ENCODE data around the gene MXD4.

Gene MXD4

DNA sequence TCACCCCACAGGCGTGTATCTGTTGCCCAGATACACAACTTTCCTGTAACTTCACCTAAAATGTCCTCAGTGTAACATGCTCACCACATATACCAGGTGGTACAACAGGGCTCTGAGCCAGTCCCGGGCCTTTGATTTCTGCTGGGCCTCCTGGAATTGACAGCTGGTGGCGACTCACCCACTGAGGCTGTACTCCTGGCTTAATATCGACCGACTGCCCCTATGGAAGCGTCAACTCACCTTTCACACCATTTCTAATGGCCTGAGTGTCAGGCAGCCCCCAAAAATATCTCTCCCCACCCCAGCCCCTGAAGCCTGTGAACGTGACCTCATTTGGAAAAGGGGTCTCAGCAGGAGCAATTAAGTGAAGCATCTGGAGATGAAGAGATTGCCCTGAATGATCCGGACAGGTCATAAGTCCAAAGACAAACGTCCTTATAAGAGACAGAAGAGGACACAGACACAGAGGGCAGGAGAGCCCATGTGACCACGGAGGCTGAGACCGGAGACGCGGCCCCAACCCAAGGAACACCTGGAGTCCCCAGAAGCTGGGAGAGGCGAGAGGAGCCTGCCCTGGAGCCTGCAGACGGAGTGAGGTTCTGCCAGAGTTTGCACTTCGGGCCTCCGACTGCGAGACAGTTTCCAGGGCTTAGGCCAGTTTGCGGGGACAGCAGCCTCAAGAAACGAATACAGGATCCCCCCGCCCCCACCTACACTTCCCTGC, 12.6 kb upstream of the MXD4 start:
- Histone ChIP-seq H3K4me1 (ENCODE audit: control insufficient read depth in 1 of 2, insufficient read depth in 2 of 2, low read length in 2 of 2) (no peaks in the 10 kb centered on the region), H3K9ac (ENCODE audit: low read depth in 1 of 2, low read length in 2 of 2) (no peak overlapping the region), H3K9me3 (ENCODE audit: control insufficient read depth in 1 of 2, low read length in 2 of 2) (no peaks in the 10 kb centered on the region), H3K27ac (ENCODE audit: low read depth, low read length) (no peak overlapping the region), H3K4me3 (ENCODE audit: low read depth in 1 of 2, low read length in 2 of 2) (no peak overlapping the region), H3K36me3 (ENCODE audit: control insufficient read depth in 1 of 2, insufficient read depth in 2 of 2, low read length in 2 of 2) (no peaks in the 10 kb centered on the region), H3K27me3 (ENCODE audit: control insufficient read depth in 1 of 2, insufficient read depth in 2 of 2, low read length in 2 of 2) (no peaks in the 10 kb centered on the region)

- H3K4me1 ChIP-seq (ENCODE audit: control insufficient read depth in 1 of 2, insufficient read depth in 2 of 2, low read length in 2 of 2) = no peaks in the 10 kb centered on the region
- no peak overlapping the region for H3K4me3 ChIP-seq (ENCODE audit: low read depth in 1 of 2, low read length in 2 of 2)
- H3K9ac ChIP-seq (ENCODE audit: low read depth in 1 of 2, low read length in 2 of 2) = no peak overlapping the region
- no peaks in the 10 kb centered on the region for H3K36me3 ChIP-seq (ENCODE audit: control insufficient read depth in 1 of 2, insufficient read depth in 2 of 2, low read length in 2 of 2)
- H3K9me3 ChIP-seq (ENCODE audit: control insufficient read depth in 1 of 2, low read length in 2 of 2) = no peaks in the 10 kb centered on the region
- no peaks in the 10 kb centered on the region for H3K27me3 ChIP-seq (ENCODE audit: control insufficient read depth in 1 of 2, insufficient read depth in 2 of 2, low read length in 2 of 2)
- H3K27ac ChIP-seq (ENCODE audit: low read depth, low read length) = no peak overlapping the region
These were observed 11.9 kb upstream of the MXD4 start for GRCh38 chr4:2273657-2274319.

DNA sequence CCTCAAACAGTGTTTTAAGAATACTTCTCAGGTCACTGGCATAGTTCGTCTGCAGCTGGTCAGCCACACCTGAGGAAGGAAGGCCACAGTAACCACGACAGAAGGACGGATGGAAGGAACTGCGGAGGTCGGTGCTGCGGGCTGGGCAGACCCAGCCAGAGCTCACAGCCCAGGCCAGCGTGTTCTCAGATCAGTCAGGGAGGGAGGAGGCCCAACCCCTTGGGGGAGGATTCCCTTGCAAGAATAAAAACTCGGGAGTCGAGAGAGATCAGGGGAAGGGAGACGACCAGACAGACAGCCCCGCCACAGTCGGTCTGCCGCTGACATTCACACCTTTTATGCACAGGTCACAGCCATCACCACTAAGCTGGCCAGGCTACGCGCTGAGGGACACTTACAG, 11.3 kb upstream of the MXD4 start:
- Histone ChIP-seq H3K9ac (ENCODE audit: low read depth in 1 of 2, low read length in 2 of 2) (no peak overlapping the region), H3K4me3 (ENCODE audit: low read depth in 1 of 2, low read length in 2 of 2) (no peak overlapping the region), H3K27me3 (ENCODE audit: control insufficient read depth in 1 of 2, insufficient read depth in 2 of 2, low read length in 2 of 2) (no peaks in the 10 kb centered on the region), H3K27ac (ENCODE audit: low read depth, low read length) (no peak overlapping the region), H3K4me1 (ENCODE audit: control insufficient read depth in 1 of 2, insufficient read depth in 2 of 2, low read length in 2 of 2) (no peaks in the 10 kb centered on the region), H3K36me3 (ENCODE audit: control insufficient read depth in 1 of 2, insufficient read depth in 2 of 2, low read length in 2 of 2) (no peaks in the 10 kb centered on the region), H3K9me3 (ENCODE audit: control insufficient read depth in 1 of 2, low read length in 2 of 2) (no peaks in the 10 kb centered on the region)

DNA sequence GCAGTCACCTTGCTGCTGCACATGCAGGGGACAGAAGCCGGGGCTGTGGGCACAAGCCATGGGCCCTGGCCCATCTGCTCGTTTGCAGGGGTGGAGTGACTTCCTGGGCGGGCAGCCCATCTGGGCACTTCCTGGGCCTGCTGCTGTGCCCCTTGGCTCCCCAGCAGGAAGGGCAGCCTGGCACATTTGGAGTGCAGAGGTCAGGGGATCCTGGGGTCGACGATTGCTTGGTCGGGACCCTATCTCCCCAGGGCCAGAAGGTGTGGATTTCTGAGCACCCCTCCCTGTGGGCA, 10.9 kb upstream of the MXD4 start:
- no peak overlapping the region for H3K9ac ChIP-seq (ENCODE audit: low read depth in 1 of 2, low read length in 2 of 2)
- H3K27me3 ChIP-seq (ENCODE audit: control insufficient read depth in 1 of 2, insufficient read depth in 2 of 2, low read length in 2 of 2) = no peaks in the 10 kb centered on the region

DNA sequence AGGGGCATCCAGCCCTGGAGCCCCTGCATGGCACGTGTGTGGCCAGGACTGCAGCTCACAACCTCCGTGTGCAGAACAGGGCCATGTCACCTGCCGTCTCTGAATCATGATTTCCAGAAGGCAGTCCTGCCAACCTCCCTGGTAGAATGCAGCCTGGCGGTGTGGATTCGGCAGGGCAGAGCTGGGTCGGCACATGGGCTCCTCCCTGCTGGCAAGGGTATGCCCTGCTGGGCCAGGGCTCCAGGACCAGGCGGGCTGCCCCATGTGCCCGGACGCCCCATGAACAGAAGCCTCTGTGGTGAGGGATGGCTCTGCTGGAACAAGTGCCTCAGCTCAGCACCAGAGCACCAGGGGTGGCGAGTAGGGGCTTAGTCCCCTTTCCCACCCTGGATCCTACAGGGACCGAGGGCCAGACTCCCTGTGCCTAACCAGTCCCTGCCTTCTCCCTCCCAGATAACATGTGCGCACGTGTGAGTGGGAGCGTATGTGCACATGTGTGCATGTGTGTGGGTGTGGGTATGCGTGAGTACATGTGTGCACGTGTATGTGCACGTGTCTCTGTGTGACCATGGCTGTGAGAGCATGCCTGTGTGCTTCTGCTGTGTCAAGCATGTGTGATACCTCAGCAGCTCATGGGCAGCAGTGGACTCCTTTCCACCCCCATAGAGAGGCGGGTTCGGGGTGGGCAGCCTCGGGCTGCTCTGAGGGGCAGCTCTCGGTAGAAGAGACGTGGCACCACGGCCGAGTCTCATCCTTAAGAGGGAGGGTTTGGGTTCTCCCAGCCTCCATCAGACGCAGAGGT, 10.3 kb upstream of the MXD4 start:
- H3K9ac ChIP-seq (ENCODE audit: low read depth in 1 of 2, low read length in 2 of 2) = no peak overlapping the region
- no peak overlapping the region for H3K4me3 ChIP-seq (ENCODE audit: low read depth in 1 of 2, low read length in 2 of 2)
- H3K4me1 ChIP-seq (ENCODE audit: control insufficient read depth in 1 of 2, insufficient read depth in 2 of 2, low read length in 2 of 2) = no peaks in the 10 kb centered on the region
- no peaks in the 10 kb centered on the region for H3K27me3 ChIP-seq (ENCODE audit: control insufficient read depth in 1 of 2, insufficient read depth in 2 of 2, low read length in 2 of 2)
- H3K9me3 ChIP-seq (ENCODE audit: control insufficient read depth in 1 of 2, low read length in 2 of 2) = no peaks in the 10 kb centered on the region
- H3K27ac ChIP-seq (ENCODE audit: low read depth, low read length) = no peak overlapping the region
- H3K36me3 ChIP-seq (ENCODE audit: control insufficient read depth in 1 of 2, insufficient read depth in 2 of 2, low read length in 2 of 2) = no peaks in the 10 kb centered on the region

More for the DNA sequence above, 10.9 kb upstream of the MXD4 start:
- Histone ChIP-seq H3K36me3 (ENCODE audit: control insufficient read depth in 1 of 2, insufficient read depth in 2 of 2, low read length in 2 of 2) (no peaks in the 10 kb centered on the region), H3K9me3 (ENCODE audit: control insufficient read depth in 1 of 2, low read length in 2 of 2) (no peaks in the 10 kb centered on the region), H3K4me3 (ENCODE audit: low read depth in 1 of 2, low read length in 2 of 2) (no peak overlapping the region), H3K4me1 (ENCODE audit: control insufficient read depth in 1 of 2, insufficient read depth in 2 of 2, low read length in 2 of 2) (no peaks in the 10 kb centered on the region), H3K27ac (ENCODE audit: low read depth, low read length) (no peak overlapping the region)

DNA sequence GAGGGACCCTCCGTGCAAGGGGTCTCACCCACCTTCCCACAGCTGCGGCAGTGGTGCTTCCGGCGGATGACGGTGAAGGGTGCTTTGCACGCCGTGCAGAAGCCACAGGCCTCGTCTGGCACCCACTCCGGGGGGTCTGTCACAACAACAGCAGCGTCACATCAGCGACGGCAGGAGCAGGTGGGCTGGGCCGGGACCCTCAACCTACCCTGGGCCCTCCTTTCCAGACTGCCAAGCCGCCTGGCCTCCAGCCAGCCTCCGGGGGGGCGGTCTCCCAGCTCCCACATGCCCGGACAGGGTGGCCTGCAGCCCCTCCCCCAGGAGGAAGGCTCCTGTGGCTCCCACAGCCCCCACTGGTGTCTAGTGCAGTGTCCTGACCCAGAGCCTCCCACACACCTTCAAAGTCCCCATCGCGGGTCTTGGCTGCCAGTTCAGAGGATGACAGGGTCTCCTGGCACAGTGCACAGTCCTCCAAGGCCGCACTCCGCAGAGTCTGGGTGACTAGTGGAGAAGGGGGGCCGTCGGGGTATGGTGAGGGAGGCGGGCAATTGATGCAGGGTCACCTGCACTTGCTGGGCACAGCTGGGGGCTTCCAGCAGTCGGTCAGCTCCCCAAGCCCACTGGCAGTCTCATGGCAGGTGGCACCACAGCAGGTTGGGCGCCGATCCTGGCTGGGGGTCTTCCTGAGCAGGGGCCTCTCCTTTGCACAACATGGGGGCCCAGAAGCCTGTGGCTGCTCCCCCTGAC, 9.5 kb upstream of the MXD4 start:
- H3K36me3 ChIP-seq (ENCODE audit: control insufficient read depth in 1 of 2, insufficient read depth in 2 of 2, low read length in 2 of 2) = no peaks in the 10 kb centered on the region
- H3K4me3 ChIP-seq (ENCODE audit: low read depth in 1 of 2, low read length in 2 of 2) = no peak overlapping the region
- H3K4me1 ChIP-seq (ENCODE audit: control insufficient read depth in 1 of 2, insufficient read depth in 2 of 2, low read length in 2 of 2) = no peaks in the 10 kb centered on the region
- H3K9ac ChIP-seq (ENCODE audit: low read depth in 1 of 2, low read length in 2 of 2) = no peak overlapping the region
- no peaks in the 10 kb centered on the region for H3K9me3 ChIP-seq (ENCODE audit: control insufficient read depth in 1 of 2, low read length in 2 of 2)
- H3K27ac ChIP-seq (ENCODE audit: low read depth, low read length) = no peak overlapping the region
- no peaks in the 10 kb centered on the region for H3K27me3 ChIP-seq (ENCODE audit: control insufficient read depth in 1 of 2, insufficient read depth in 2 of 2, low read length in 2 of 2)

- no peaks in the 10 kb centered on the region for H3K9me3 ChIP-seq (ENCODE audit: control insufficient read depth in 1 of 2, low read length in 2 of 2)
- no peak overlapping the region for H3K9ac ChIP-seq (ENCODE audit: low read depth in 1 of 2, low read length in 2 of 2)
- H3K4me3 ChIP-seq (ENCODE audit: low read depth in 1 of 2, low read length in 2 of 2) = no peak overlapping the region
- H3K27me3 ChIP-seq (ENCODE audit: control insufficient read depth in 1 of 2, insufficient read depth in 2 of 2, low read length in 2 of 2) = no peaks in the 10 kb centered on the region
- H3K36me3 ChIP-seq (ENCODE audit: control insufficient read depth in 1 of 2, insufficient read depth in 2 of 2, low read length in 2 of 2) = no peaks in the 10 kb centered on the region
- no peak overlapping the region for H3K27ac ChIP-seq (ENCODE audit: low read depth, low read length)
- H3K4me1 ChIP-seq (ENCODE audit: control insufficient read depth in 1 of 2, insufficient read depth in 2 of 2, low read length in 2 of 2) = no peaks in the 10 kb centered on the region
These were observed 8.6 kb upstream of the MXD4 start for GRCh38 chr4:2270341-2271165.

DNA sequence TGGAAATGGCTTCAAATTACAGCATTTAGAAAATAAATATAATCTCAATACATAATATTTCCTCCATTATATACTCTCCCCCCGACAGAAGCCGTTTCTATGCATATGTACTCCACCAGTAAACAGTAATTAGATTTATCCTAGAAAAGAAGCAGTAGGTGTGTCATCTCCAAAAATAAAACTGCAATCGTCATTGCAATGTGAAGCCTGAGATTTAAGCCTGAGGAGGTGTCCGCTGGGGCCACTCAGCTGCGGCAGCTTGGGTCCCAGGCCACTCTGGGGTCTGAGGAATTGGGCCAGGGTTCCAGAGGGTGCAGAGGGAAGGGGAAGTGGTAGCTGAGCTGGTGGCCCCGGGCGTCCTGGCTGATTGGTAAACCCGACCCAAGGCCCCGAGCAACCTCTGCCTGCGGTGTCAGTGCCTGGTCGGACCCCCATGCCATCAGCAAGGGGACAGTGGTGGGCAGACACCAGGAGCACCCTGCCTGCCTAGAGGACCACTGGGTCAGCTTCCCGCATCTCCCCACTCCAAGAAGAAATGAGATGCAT, 7.8 kb upstream of the MXD4 start:
- H3K36me3 ChIP-seq (ENCODE audit: control insufficient read depth in 1 of 2, insufficient read depth in 2 of 2, low read length in 2 of 2) = no peaks in the 10 kb centered on the region
- H3K27me3 ChIP-seq (ENCODE audit: control insufficient read depth in 1 of 2, insufficient read depth in 2 of 2, low read length in 2 of 2) = no peaks in the 10 kb centered on the region
- no peaks in the 10 kb centered on the region for H3K4me1 ChIP-seq (ENCODE audit: control insufficient read depth in 1 of 2, insufficient read depth in 2 of 2, low read length in 2 of 2)
- no peak overlapping the region for H3K9ac ChIP-seq (ENCODE audit: low read depth in 1 of 2, low read length in 2 of 2)
- no peak overlapping the region for H3K4me3 ChIP-seq (ENCODE audit: low read depth in 1 of 2, low read length in 2 of 2)
- no peaks in the 10 kb centered on the region for H3K9me3 ChIP-seq (ENCODE audit: control insufficient read depth in 1 of 2, low read length in 2 of 2)
- no peak overlapping the region for H3K27ac ChIP-seq (ENCODE audit: low read depth, low read length)

GRCh38 chr4:2269206-2269531, 7.3 kb upstream of the MXD4 start:
- Histone ChIP-seq H3K27ac (ENCODE audit: low read depth, low read length) (no peak overlapping the region), H3K4me1 (ENCODE audit: control insufficient read depth in 1 of 2, insufficient read depth in 2 of 2, low read length in 2 of 2) (peaks cover 0 to 2% of the 10 kb centered on the region in 2 donors), H3K9me3 (ENCODE audit: control insufficient read depth in 1 of 2, low read length in 2 of 2) (no peaks in the 10 kb centered on the region), H3K4me3 (ENCODE audit: low read depth in 1 of 2, low read length in 2 of 2) (no peak overlapping the region), H3K36me3 (ENCODE audit: control insufficient read depth in 1 of 2, insufficient read depth in 2 of 2, low read length in 2 of 2) (no peaks in the 10 kb centered on the region), H3K9ac (ENCODE audit: low read depth in 1 of 2, low read length in 2 of 2) (no peak overlapping the region), H3K27me3 (ENCODE audit: control insufficient read depth in 1 of 2, insufficient read depth in 2 of 2, low read length in 2 of 2) (no peaks in the 10 kb centered on the region)

All from duodenal mucosa (tissue), 2 donors.